ENCODE results near the gene MYL3.
"Not testable (repeated sequence)": the region's sequence is repeated elsewhere in the genome, so short reads cannot be mapped to it uniquely, and the experiment has no call there.

Gene MYL3

DNA sequence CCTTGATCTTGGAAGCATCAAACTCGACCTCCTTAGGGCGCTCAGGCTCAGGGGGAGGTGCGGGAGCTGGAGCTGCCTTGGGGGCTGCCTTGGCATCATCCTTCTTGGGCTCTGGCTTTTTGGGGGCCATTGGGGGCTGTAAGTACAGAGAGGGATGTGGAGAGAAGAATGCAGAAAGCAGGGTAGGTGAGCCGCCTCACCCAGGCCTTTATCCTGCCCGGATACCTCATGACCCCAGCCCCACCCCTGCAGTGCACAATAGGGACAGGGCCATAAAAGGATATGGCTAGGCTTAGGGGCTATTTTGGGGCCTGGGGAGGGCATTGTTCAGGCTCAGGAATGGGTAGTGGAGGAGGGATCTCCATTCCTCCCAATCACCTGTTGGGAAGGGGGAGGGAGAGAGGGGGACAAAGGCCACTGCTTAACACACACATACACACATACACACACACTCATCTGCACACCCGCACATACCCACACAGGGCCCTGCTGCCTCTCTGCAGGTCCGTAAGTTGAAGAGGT lies at the start of gene MYL3:
TSS of gene MYL3 (minus strand) at position 184 of the 522 bp plus-strand sequence. CDS start at position 130, 54 bp downstream.
- Mint-ChIP-seq H3K4me1 (peaks cover 3% of the 10 kb centered on the region), H3K9me3 (no peaks in the 10 kb centered on the region), H3K36me3 (no peaks in the 10 kb centered on the region), H3K4me3 (no peak within 1 kb of the TSS), H3K27me3 (peaks cover 6% of the 10 kb centered on the region), H3K27ac (no peak within 1 kb of the TSS)
- ATAC-seq (ENCODE audit: low read depth) (no peak), DNase-seq (ENCODE audit: low spot score in 2 of 2) (no peak)

DNA sequence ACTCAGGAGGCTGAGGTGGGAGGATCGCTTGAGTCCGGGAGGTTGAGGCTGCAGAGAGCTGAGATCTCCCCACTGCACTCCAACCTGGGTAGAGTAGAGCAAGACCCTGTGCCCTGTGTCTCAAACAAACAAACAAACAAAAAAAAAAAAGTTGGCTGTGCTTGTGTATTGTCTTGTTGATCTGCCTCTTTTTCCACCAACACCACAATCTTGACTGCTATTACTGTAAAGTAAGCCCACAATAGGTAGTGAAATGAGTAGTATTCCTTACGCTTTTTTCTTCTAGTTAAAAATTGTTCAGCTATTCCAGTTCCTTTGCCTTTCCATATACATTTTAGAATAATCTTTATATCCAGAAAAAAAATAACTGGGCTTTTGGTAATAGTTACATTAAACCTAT lies 49.7 kb upstream of the MYL3 start:
- peaks cover 8% of the 10 kb centered on the region for H3K36me3 Mint-ChIP-seq
- H3K27me3 Mint-ChIP-seq = no peaks in the 10 kb centered on the region
- ATAC-seq (ENCODE audit: low read depth) (no peak), DNase-seq (ENCODE audit: low spot score in 2 of 2) (no peak)
- H3K27ac Mint-ChIP-seq = no peak overlapping the region
- H3K4me3 Mint-ChIP-seq = no peak overlapping the region
- H3K4me1 Mint-ChIP-seq = peaks cover 9% of the 10 kb centered on the region
- peaks cover 3% of the 10 kb centered on the region for H3K9me3 Mint-ChIP-seq

DNA sequence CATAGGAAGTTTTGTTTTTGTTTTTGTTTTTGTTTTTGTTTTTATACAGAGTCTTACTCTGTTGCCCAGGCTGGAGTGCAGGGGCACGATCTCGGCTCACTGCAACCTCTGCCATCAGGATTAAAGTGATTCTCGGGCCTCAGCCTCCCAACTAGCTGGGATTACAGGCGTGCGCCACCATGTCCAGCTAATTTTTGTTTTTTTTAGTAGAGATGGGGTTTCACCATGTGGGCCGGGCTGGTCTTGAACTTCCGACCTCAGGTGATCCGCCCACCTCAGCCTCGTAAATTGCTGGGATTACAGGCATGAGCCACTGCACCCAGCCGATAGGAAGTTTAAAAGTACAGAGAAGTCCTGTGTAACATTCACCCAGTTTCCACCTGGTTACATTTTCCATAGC lies 47.7 kb upstream of the MYL3 start:
- H3K27me3 Mint-ChIP-seq; H3K4me3 Mint-ChIP-seq; ATAC-seq (ENCODE audit: low read depth); DNase-seq (ENCODE audit: low spot score in 2 of 2); H3K4me1 Mint-ChIP-seq; H3K9me3 Mint-ChIP-seq; H3K36me3 Mint-ChIP-seq; H3K27ac Mint-ChIP-seq: not testable (repeated sequence)

DNA sequence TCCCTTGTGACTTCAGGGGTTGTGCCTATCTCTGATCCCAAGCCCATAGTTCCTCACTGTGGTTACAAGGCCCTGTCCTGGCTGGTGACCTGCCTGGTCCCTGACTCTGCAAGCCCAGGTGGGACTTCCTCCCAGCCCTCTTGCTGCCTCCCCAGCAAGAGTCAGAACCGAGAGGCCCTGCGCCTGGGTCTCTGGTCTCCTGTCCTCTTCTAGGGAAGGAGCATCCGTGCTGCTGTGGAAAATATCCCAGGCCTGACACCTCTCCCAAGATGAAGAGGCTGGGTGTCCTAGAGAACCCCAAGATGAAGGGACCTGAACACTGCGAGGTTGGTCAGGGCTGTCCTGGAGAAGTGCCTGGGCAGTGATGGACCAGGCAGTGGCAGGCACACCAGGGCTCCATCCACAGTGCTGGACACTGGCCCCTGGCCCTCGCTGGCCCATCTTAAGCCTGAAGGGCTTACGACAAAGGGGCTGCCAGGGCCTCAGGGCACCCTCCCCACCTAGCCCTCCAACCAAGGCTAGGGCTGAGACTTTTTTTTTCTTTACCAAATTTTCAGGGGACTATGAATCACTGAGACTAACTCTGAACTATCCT lies 47.0 kb upstream of the MYL3 start:
- peaks cover 5% of the 10 kb centered on the region for H3K4me1 Mint-ChIP-seq
- no peaks in the 10 kb centered on the region for H3K9me3 Mint-ChIP-seq
- no peak for DNase-seq (ENCODE audit: low spot score in 2 of 2)
- peaks cover 2% of the 10 kb centered on the region for H3K27me3 Mint-ChIP-seq
- no peak for ATAC-seq (ENCODE audit: low read depth)
- H3K36me3 Mint-ChIP-seq = peaks cover 4% of the 10 kb centered on the region
- H3K27ac Mint-ChIP-seq = no peak overlapping the region
- H3K4me3 Mint-ChIP-seq = no peak overlapping the region

DNA sequence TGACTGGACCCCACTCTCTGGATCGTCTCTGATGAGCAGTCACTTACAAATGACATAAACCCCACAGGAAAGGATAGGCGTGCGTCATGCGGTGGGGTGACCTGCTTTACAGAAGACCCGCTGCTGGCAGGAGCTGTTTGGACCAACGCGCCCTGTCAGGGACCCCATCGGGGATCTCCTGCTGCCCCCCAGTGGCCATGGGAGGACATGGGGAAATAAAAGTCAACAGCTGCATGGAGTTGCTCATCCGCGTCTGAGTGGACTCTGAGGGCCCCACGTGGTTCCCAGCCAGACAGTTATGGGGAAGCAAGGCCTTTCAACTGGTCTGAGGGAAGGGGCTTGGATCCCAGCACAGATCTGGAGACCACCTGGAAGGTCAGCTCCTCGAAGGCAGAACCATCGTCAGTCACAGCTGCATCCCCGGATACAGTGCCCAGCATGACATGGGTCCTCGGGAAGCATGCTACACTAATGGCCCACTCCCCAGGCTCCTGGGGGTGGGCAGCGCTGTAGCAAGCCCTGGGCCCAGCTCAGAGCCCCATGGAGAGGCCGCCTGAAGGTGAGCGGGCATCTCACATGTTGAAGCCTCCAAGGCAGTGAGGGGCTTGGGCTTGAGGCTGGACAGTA lies 46.4 kb upstream of the MYL3 start:
- no peak overlapping the region for H3K27ac Mint-ChIP-seq
- ATAC-seq (ENCODE audit: low read depth) = peak; percentile 91

DNA sequence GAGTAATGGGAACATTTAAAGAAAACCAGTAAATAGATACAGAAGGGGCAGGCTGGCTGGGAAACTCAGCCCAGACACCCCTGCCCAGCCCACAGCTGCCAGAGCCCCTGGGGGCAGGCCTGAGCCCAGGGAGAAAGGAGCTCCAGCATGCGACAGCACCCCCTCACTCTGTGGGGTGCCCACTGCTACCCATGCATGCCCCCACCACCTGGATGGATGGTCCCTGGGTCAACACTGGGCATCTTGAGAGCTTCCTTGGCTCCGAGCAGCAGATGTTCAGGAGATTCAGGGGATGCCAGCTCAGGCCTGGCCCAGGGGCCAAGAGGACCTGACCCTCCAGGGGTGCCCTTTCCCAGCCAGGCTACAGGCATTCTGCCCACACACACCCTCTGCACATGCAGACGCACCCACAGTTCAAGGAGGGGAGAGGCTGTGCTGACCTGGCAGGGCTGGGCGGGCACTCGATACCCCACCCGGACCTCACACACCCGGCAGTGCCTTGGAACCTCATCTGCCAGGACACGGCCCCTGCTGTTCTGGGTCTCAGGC lies 45.8 kb upstream of the MYL3 start:
- Mint-ChIP-seq H3K27ac (no peak overlapping the region), H3K4me3 (no peak overlapping the region)

More for the DNA sequence above, 46.4 kb upstream of the MYL3 start:
- H3K27me3 Mint-ChIP-seq = peaks cover 2% of the 10 kb centered on the region
- no peaks in the 10 kb centered on the region for H3K9me3 Mint-ChIP-seq
- H3K36me3 Mint-ChIP-seq = peaks cover 4% of the 10 kb centered on the region
- H3K4me3 Mint-ChIP-seq = no peak overlapping the region
- DNase-seq (ENCODE audit: low spot score in 2 of 2) = peak; percentile 70 to 75
- peaks cover 3% of the 10 kb centered on the region for H3K4me1 Mint-ChIP-seq

DNA sequence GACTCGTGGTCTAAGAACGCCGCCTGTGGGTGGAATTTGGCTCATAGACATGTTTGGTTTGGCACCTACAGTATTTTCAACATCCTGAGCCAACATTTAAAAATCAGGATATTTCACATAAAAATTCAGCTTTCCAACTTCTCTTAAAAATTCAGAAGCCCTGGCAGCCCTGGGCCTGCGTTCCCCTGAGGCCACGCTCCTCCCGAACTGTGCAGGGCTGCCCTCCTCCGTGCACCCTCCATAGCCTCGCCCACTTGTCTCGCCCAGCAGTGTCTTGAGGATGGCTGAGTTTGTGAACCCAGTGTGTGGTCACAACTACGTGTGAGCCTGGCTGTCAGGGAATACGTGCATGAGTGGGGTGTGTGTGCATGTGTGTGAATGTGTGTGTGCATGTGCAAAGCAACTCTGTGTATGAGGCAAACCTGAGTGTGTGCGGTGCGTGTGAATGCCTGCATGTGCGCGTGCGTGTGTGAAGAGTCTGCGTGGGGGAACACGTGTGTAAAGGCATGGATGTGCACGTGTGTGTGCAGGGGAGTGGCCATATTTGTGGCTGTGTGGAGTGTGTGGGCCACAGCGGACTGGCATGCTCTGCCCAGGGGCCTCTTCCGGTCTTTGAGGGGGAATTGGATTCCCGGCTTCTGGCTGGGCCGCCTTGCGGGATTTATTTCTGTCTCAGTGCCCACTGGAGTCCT lies 45.2 kb upstream of the MYL3 start:
- ATAC-seq (ENCODE audit: low read depth) (no peak), DNase-seq (ENCODE audit: low spot score in 2 of 2) (no peak)
- no peak overlapping the region for H3K4me3 Mint-ChIP-seq
- peaks cover 3% of the 10 kb centered on the region for H3K4me1 Mint-ChIP-seq
- no peak overlapping the region for H3K27ac Mint-ChIP-seq
- H3K36me3 Mint-ChIP-seq = peaks cover 2% of the 10 kb centered on the region
- H3K9me3 Mint-ChIP-seq = no peaks in the 10 kb centered on the region
- H3K27me3 Mint-ChIP-seq = peaks cover 2% of the 10 kb centered on the region

More for the DNA sequence above, 45.8 kb upstream of the MYL3 start:
- DNase-seq (ENCODE audit: low spot score in 2 of 2) (no peak), ATAC-seq (ENCODE audit: low read depth) (no peak)
- peaks cover 3% of the 10 kb centered on the region for H3K4me1 Mint-ChIP-seq
- H3K27me3 Mint-ChIP-seq = peaks cover 2% of the 10 kb centered on the region
- peaks cover 4% of the 10 kb centered on the region for H3K36me3 Mint-ChIP-seq
- no peaks in the 10 kb centered on the region for H3K9me3 Mint-ChIP-seq

DNA sequence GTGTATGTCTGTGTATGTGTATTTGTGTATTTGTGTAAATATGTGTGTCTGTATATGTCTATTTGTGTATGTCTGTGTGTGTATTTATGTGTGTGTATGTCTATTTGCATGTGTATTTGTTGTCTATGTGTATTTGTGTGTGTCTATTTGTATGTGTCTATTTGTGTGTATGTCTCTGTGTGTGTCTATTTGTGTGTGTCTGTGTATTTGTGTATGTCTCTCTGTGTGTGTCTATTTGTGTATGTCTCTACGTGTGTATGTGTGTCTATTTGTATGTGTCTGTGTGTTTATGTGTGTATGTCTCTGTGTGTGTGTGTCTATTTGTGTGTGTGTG lies 44.7 kb upstream of the MYL3 start:
- H3K4me1 Mint-ChIP-seq = peaks cover 3% of the 10 kb centered on the region
- ATAC-seq (ENCODE audit: low read depth) (no peak), DNase-seq (ENCODE audit: low spot score in 2 of 2) (no peak)
- peaks cover 2% of the 10 kb centered on the region for H3K36me3 Mint-ChIP-seq
- no peak overlapping the region for H3K4me3 Mint-ChIP-seq
- peaks cover 2% of the 10 kb centered on the region for H3K27me3 Mint-ChIP-seq
- H3K27ac Mint-ChIP-seq = no peak overlapping the region
- H3K9me3 Mint-ChIP-seq = no peaks in the 10 kb centered on the region

DNA sequence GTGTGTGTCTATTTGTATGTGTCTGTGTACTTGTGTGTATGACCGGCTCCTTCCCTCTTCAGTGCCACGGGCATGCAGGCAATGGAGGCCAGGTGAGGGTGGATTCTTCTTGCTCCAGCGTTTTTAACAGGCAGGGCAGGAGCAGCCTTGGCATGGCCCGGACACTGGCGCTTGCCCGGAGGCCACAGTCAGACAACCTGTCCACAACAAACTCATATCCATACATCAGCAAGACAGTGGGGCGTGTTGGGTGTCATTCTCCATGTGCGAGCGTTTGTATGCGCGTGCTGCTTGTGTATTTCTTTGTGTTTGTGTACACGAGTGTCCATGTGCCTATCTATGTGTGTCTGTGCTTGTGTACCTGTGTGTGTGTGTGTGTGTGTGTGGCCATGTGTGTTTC lies 44.0 kb upstream of the MYL3 start:
- H3K9me3 Mint-ChIP-seq = no peaks in the 10 kb centered on the region
- H3K4me3 Mint-ChIP-seq = no peak overlapping the region
- peaks cover 2% of the 10 kb centered on the region for H3K27me3 Mint-ChIP-seq
- H3K27ac Mint-ChIP-seq = no peak overlapping the region
- H3K4me1 Mint-ChIP-seq = peaks cover 3% of the 10 kb centered on the region
- peaks cover under 1% of the 10 kb centered on the region for H3K36me3 Mint-ChIP-seq
- no peak for DNase-seq (ENCODE audit: low spot score in 2 of 2)
- ATAC-seq (ENCODE audit: low read depth) = no peak

DNA sequence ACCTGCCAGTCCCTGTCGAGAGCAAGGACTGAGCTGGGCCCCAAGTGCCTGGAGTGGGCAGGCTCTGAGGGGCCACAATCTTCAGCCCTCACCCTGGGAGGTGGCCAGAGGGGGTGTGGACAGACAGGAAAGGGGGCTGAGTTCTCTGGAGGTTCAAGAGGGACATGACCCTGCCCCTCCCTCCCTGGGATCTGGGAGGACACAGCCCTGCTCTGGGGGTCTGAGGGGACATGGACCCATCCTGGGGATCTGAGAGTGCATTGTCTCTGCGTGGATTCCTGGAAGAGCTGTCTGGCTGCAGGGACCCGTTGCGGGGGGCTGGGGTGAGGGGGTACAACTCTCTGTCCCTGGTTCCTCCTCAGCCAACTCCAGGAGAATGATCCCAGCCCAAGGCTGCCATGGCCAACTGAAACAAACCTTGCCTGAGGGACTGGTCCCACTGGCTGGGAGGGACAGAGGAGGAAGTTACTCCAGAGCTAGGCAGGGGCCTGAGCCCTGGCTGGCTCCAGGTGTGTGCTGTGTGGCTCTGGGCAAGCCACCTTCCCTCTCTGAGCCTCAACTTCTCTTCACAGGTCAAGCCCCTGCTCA lies 43.3 kb upstream of the MYL3 start:
- no peak for DNase-seq (ENCODE audit: low spot score in 2 of 2)
- ATAC-seq (ENCODE audit: low read depth) = no peak
- Mint-ChIP-seq H3K27me3 (peaks cover 2% of the 10 kb centered on the region), H3K9me3 (no peaks in the 10 kb centered on the region), H3K27ac (no peak overlapping the region), H3K36me3 (no peaks in the 10 kb centered on the region), H3K4me3 (no peak overlapping the region), H3K4me1 (peaks cover 3% of the 10 kb centered on the region)

DNA sequence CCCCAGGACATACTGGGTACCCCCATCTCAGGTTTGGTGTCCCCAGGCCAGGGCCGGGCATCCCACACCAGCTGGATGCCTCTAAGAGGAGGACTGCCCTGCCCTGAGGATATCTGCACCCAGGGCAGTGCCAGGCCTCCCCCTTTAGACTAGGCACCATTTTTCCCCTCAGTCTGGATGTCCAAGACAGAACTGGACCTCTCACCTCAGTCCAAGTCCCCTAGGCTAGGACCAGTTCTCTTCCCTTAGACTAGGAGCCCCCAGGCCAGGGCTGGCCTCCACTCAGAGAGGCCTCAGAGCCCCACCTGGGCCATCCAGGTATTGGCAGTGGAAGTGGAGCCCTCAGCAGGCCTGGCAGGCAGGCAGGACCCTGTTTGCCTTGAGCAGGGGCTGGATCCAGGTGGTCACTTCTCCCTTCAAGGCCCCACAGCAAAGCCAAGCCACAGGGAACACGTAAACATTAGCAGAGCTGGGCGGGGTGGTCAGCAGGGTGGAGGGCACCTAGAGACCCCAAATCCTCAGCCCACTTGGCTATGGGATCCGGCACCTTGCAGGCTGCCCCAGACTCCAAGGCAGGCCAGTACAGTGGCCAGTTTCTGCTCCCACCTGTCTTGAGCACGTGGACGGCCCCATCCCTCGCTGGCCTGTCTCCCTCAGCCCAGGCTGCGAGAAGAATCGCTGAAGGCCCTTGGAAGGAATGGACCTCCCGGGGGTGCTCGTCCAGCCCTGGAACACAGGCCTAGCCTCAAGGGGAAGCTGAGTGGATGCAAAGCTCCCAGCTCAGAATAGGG lies 42.6 kb upstream of the MYL3 start:
- Mint-ChIP-seq H3K9me3 (no peaks in the 10 kb centered on the region), H3K4me1 (peaks cover 3% of the 10 kb centered on the region), H3K27ac (no peak overlapping the region), H3K4me3 (no peak overlapping the region), H3K27me3 (peaks cover 2% of the 10 kb centered on the region), H3K36me3 (no peaks in the 10 kb centered on the region)
- ATAC-seq (ENCODE audit: low read depth) (no peak), DNase-seq (ENCODE audit: low spot score in 2 of 2) (no peak)

DNA sequence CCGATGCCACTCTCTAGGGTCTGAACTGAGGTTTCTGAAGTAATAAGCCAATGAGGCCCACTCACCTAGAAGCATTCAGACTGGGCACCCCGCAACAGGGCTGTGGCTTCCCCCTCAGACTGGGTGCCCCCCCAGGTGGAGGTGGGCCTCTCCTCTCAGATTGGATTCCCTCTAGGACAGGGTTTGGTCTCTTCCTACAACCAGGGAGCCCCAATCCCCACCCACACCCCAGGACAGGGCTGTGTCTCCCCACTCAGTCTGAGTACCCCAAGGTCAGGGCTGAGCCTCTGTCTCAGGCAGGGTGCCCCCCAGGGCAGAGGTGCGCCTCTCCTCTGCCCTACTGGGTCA lies 41.9 kb upstream of the MYL3 start:
- H3K27ac Mint-ChIP-seq = no peak overlapping the region
- H3K27me3 Mint-ChIP-seq = peaks cover 2% of the 10 kb centered on the region
- H3K36me3 Mint-ChIP-seq = no peaks in the 10 kb centered on the region
- no peak for ATAC-seq (ENCODE audit: low read depth)
- peaks cover 3% of the 10 kb centered on the region for H3K4me1 Mint-ChIP-seq
- no peaks in the 10 kb centered on the region for H3K9me3 Mint-ChIP-seq
- DNase-seq (ENCODE audit: low spot score in 2 of 2) = no peak
- no peak overlapping the region for H3K4me3 Mint-ChIP-seq

DNA sequence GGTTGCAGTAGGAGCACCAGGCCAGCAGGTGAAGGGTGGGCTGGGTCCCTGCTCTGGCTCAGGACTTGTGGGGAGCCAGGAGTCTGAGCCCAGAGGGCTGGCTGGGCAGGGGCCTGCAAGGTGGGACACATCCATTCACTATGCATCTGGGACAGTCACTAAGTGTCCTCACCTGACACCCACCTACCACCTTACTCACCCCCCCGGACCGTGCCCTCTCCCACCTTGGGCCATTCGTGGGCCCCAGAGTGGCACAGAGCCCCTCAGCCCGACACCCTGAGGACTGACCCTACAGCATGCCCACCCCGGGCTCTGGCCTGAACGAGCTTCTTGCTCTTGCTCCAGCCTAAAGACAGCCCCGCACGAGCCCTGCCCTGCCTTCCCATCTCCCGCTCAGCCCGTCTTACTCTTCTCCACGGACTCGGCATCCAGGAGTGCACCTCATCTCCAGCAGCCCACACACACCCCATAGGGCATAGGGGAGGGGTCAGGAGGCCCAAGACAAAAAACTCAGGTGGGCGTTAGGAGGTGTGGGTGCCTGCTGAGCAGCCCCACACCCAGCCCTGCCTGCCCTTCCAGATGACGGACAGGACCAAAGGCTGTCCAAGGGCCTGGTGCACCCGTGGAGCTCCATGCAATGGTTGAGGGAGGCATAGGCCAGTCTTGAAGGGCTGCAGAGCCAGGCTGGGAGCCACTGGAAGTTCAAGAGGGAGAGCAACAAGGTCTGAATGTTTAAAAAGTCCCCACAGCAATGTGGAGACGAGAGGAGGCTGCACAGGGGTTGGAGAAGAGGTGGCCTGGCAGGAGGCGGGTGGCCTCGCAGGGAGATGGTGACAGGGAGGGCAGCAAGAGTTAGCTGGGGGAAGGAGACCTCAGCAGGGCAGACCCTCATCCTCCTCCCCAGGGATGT lies 41.3 kb upstream of the MYL3 start:
- ATAC-seq (ENCODE audit: low read depth) (no peak), DNase-seq (ENCODE audit: low spot score in 2 of 2) (no peak)
- Mint-ChIP-seq H3K27me3 (peaks cover 2% of the 10 kb centered on the region), H3K36me3 (no peaks in the 10 kb centered on the region), H3K4me1 (peaks cover 3% of the 10 kb centered on the region), H3K27ac (no peak overlapping the region), H3K4me3 (no peak overlapping the region), H3K9me3 (no peaks in the 10 kb centered on the region)
